Right cardiac atrium (tissue), 5 donors: ENCODE data around the gene ESRP2. TPM values are rescaled to one million over a fixed set of nuclear protein-coding genes. Genes with fewer than 3 reads are reported as not detected.
A peak's percentile ranks its signal among the peaks of the same experiment; 100 is the strongest.

Source experiments
- ATAC-seq, 2 donors: fragments of 200-7000 bp; cut with Tn5 transposase; one replicate each; pipeline versions ENCODE4 v1.8.0 to v1.9.1; 2020; ENCODE audit warnings: moderate library complexity in 2 of 2, mild to moderate bottlenecking in 1 of 2
- DNase-seq, 3 donors: peaks; one replicate each; pipeline ENCODE4 v3.0.0-alpha.2; 2020
- H3K27ac ChIP-seq: one replicate; pipeline ENCODE4 v1.5.1; 2013; ENCODE audit warnings: mild to moderate bottlenecking, low read length, control low read depth, moderate library complexity
- H3K27me3 ChIP-seq: one replicate; pipeline ENCODE4 v1.6.1; 2013; ENCODE audit not compliant: control insufficient read depth, insufficient read depth
- H3K4me1 ChIP-seq: one replicate; pipeline ENCODE4 v1.6.1; 2013; ENCODE audit warnings: low read length; ENCODE audit not compliant: control insufficient read depth, insufficient read depth
- H3K4me3 ChIP-seq: one replicate; pipeline ENCODE4 v1.5.1; 2013; ENCODE audit warnings: low read length, control low read depth
- H3K9me3 ChIP-seq: one replicate; pipeline ENCODE4 v1.6.1; 2013; ENCODE audit warnings: low read length; ENCODE audit not compliant: control insufficient read depth
- WGBS: extraction: QIAGEN DNeasy Blood & Tissue Kit; methylation state at CpG from one replicate; pipeline ENCODE4 v1.1.7; 2013; 5-methylcytosine and 5-hydroxymethylcytosine counted together
- intact Hi-C, 4 donors: fragments of 100-400 bp; cut with DNase I; formaldehyde crosslinking; loops; one replicate each; pipeline versions ENCODE4 v1.11.0 to v1.14.0; 2022 to 2023
- long read RNA-seq, 4 donors: library from polyadenylated mRNA; unstranded; transcript quantifications; one replicate each; pipeline ENCODE4 v2.0.0, GENCODE V29; 2020 to 2021
- polyA plus RNA-seq: library from polyadenylated mRNA; stranded (reverse); fragments of 200-250 nt; gene quantifications from one replicate; pipeline ENCODE4 v1.2.3, GENCODE V29; 2013
- total RNA-seq, 4 donors: library from RNA; stranded (reverse); fragmentation: NEBNext Ultra II Directional; extraction: Animal tissue kit (Norgen Biotek cat#: 25700); gene quantifications; one replicate each; pipeline ENCODE4 v1.2.1, GENCODE V29; 2021
- donor health status: healthy with polysubstance abuse.
- donor health status: DM: no; HTN: yes; CAD: no.
- donor health status: DM: no; HTN: no; CAD: no.
- donor health status: DM: no; HTN: yes; CAD: no; lungs with severe emphysema.
- donor health status: DM: yes; HTN: yes; CAD: no.

ESRP2 gene
- total RNA-seq = under 1 TPM; 0.14 to 0.59 (median 0.36) TPM
- polyA plus RNA-seq = 0.16 TPM
- long read RNA-seq, donor 1 = 0 reads
- long read RNA-seq, donor 2, partial matches to known transcripts = 2 of 3 reads
- long read RNA-seq, donor 2, other reads (novel, unspliced or antisense) = 0 of 3 reads
- long read RNA-seq, donor 3 = 0 reads
- long read RNA-seq, donor 4, partial matches to known transcripts = 1 of 1 reads
- long read RNA-seq, donor 4, other reads (novel, unspliced or antisense) = 0 of 1 reads

- DNase-seq (no peak), ATAC-seq (no peak)
- no peaks in the 10 kb centered on the region for H3K9me3 ChIP-seq
- WGBS = 7% methylated on average over 36 of the region's 36 CpGs
- no peaks in the 10 kb centered on the region for H3K4me1 ChIP-seq
- H3K27ac ChIP-seq = no peak within 1 kb of the TSS
- H3K4me3 ChIP-seq = peak within 1 kb of the TSS; percentile 67
- intact Hi-C loops = loop anchor here in 1 of 4 donors (10.0 kb wide), 1 partner anchor 241 kb away; the partner anchor contains the start of gene DPEP2
- no peaks in the 10 kb centered on the region for H3K27me3 ChIP-seq
Measured at GRCh38 chr16:68235887-68236136, at the start of gene ESRP2. Gene ESRP2 (minus strand): TSS chr16:68236127. CDS start chr16:68236045, 82 bp downstream.

- Histone ChIP-seq H3K9me3 (no peaks in the 10 kb centered on the region), H3K27me3 (no peaks in the 10 kb centered on the region), H3K27ac (peak overlapping the region; percentile 84), H3K4me3 (no peak overlapping the region), H3K4me1 (peaks cover 38% of the 10 kb centered on the region)
- DNase-seq (no peak), ATAC-seq (no peak)
- 88% methylated on average over 3 of the region's 3 CpGs for WGBS
- intact Hi-C loops = no loop called here
Measured at GRCh38 chr16:68285683-68286082, 49.8 kb upstream of the ESRP2 start.

GRCh38 chr16:68284847-68285246 is 48.9 kb upstream of the ESRP2 start:
- peaks cover 36% of the 10 kb centered on the region for H3K4me1 ChIP-seq
- DNase-seq (peak in 1 of 3 donors; percentile 60), ATAC-seq (no peak)
- intact Hi-C loops = no loop called here
- H3K9me3 ChIP-seq = no peaks in the 10 kb centered on the region
- peak overlapping the region; percentile 84 for H3K27ac ChIP-seq
- WGBS = 49% methylated on average over 5 of the region's 5 CpGs
- H3K4me3 ChIP-seq = no peak overlapping the region
- no peaks in the 10 kb centered on the region for H3K27me3 ChIP-seq

GRCh38 chr16:68283801-68284598 is 48.1 kb upstream of the ESRP2 start:
- 49% methylated on average over 9 of the region's 9 CpGs for WGBS
- ATAC-seq = peak; percentile 42 to 69
- no peak overlapping the region for H3K4me3 ChIP-seq
- no peaks in the 10 kb centered on the region for H3K27me3 ChIP-seq
- peak in 1 of 3 donors; percentile 63 for DNase-seq
- peaks cover 33% of the 10 kb centered on the region for H3K4me1 ChIP-seq
- H3K27ac ChIP-seq = peak overlapping the region; percentile 99
- intact Hi-C loops = no loop called here
- no peaks in the 10 kb centered on the region for H3K9me3 ChIP-seq

- Histone ChIP-seq H3K4me1 (peaks cover 33% of the 10 kb centered on the region), H3K9me3 (no peaks in the 10 kb centered on the region), H3K27ac (peak overlapping the region; percentile 99), H3K4me3 (no peak overlapping the region), H3K27me3 (no peaks in the 10 kb centered on the region)
- no peak for ATAC-seq
- DNase-seq = no peak
- intact Hi-C loops = no loop called here
- WGBS = 61% methylated on average over 5 of the region's 5 CpGs
Measured at GRCh38 chr16:68283346-68283745, 47.4 kb upstream of the ESRP2 start.

- intact Hi-C loops = no loop called here
- DNase-seq = no peak
- no peak overlapping the region for H3K27ac ChIP-seq
- no peak for ATAC-seq
- 81% methylated on average over 4 of the region's 4 CpGs for WGBS
- no peaks in the 10 kb centered on the region for H3K9me3 ChIP-seq
- no peak overlapping the region for H3K4me3 ChIP-seq
- H3K27me3 ChIP-seq = no peaks in the 10 kb centered on the region
- H3K4me1 ChIP-seq = peaks cover 24% of the 10 kb centered on the region
Measured at GRCh38 chr16:68282064-68282452, 46.1 kb upstream of the ESRP2 start.

GRCh38 chr16:68281368-68282063 is 45.6 kb upstream of the ESRP2 start:
- Histone ChIP-seq H3K27me3 (no peaks in the 10 kb centered on the region), H3K9me3 (no peaks in the 10 kb centered on the region), H3K4me3 (no peak overlapping the region), H3K27ac (peak overlapping the region; percentile 1), H3K4me1 (peaks cover 20% of the 10 kb centered on the region)
- DNase-seq = no peak
- no peak for ATAC-seq
- 92% methylated on average over 4 of the region's 4 CpGs for WGBS
- intact Hi-C loops = no loop called here

- Histone ChIP-seq H3K9me3 (no peaks in the 10 kb centered on the region), H3K4me3 (no peak overlapping the region), H3K4me1 (peaks cover 11% of the 10 kb centered on the region), H3K27me3 (no peaks in the 10 kb centered on the region), H3K27ac (no peak overlapping the region)
- DNase-seq = no peak
- intact Hi-C loops = no loop called here
- WGBS = 89% methylated on average over 13 of the region's 13 CpGs
- no peak for ATAC-seq
Measured at GRCh38 chr16:68279726-68280558, 44.0 kb upstream of the ESRP2 start.

- Histone ChIP-seq H3K27me3 (no peaks in the 10 kb centered on the region), H3K4me3 (no peak overlapping the region), H3K4me1 (peaks cover 17% of the 10 kb centered on the region), H3K27ac (peak overlapping the region; percentile 65), H3K9me3 (no peaks in the 10 kb centered on the region)
- DNase-seq = no peak
- intact Hi-C loops = no loop called here
- ATAC-seq = peak in 1 of 2 donors; percentile 24
- 65% methylated on average over 3 of the region's 3 CpGs for WGBS
Measured at GRCh38 chr16:68276223-68276622, 40.3 kb upstream of the ESRP2 start.

- H3K4me1 ChIP-seq = peaks cover 19% of the 10 kb centered on the region
- ATAC-seq (no peak), DNase-seq (no peak)
- intact Hi-C loops = no loop called here
- WGBS = 52% methylated on average over 4 of the region's 4 CpGs
- no peaks in the 10 kb centered on the region for H3K9me3 ChIP-seq
- peak overlapping the region; percentile 25 for H3K27ac ChIP-seq
- H3K27me3 ChIP-seq = no peaks in the 10 kb centered on the region
- no peak overlapping the region for H3K4me3 ChIP-seq
Measured at GRCh38 chr16:68275611-68276191, 39.8 kb upstream of the ESRP2 start.
